Measurements from ENCODE around the gene HDAC5.

Gene HDAC5

GRCh38 chr17:44086364-44087311 lies 36.8 kb downstream of the HDAC5 start:
- no peak for DNase-seq

GRCh38 chr17:44085908-44086307 lies 37.5 kb downstream of the HDAC5 start:
- DNase-seq, result no peak

GRCh38 chr17:44084921-44085320 lies 38.5 kb downstream of the HDAC5 start:
- DNase-seq, result no peak

GRCh38 chr17:44084131-44084538 lies 39.3 kb downstream of the HDAC5 start:
- DNase-seq, result no peak

GRCh38 chr17:44083250-44083849 lies 40.1 kb downstream of the HDAC5 start:
- no peak for DNase-seq

- DNase-seq, result no peak
Measured at GRCh38 chr17:44082256-44082927, 41.0 kb downstream of the HDAC5 start.

GRCh38 chr17:44081681-44082080 lies 41.8 kb downstream of the HDAC5 start:
- no peak for DNase-seq

GRCh38 chr17:44079877-44080821 lies 43.3 kb downstream of the HDAC5 start:
- no peak for DNase-seq

GRCh38 chr17:44078412-44078811 lies 45.0 kb downstream of the HDAC5 start:
- no peak for DNase-seq

- DNase-seq, result no peak
Measured at GRCh38 chr17:44077595-44077909, 45.9 kb downstream of the HDAC5 start.

- no peak for DNase-seq
Measured at GRCh38 chr17:44076716-44077594, 46.5 kb downstream of the HDAC5 start.

GRCh38 chr17:44075598-44076293 lies 47.7 kb downstream of the HDAC5 start:
- DNase-seq, result no peak

- no peak for DNase-seq
Measured at GRCh38 chr17:44074911-44075285, 48.5 kb downstream of the HDAC5 start.

GRCh38 chr17:44074231-44074910 lies 49.1 kb downstream of the HDAC5 start:
- DNase-seq, result no peak

GRCh38 chr17:44071772-44072171 lies 51.7 kb downstream of the HDAC5 start:
- no peak for DNase-seq

- DNase-seq, result no peak
Measured at GRCh38 chr17:44071198-44071520, 52.3 kb downstream of the HDAC5 start.

GRCh38 chr17:44070455-44071197 lies 52.8 kb downstream of the HDAC5 start, which contains the start of gene G6PC3:
G6PC3 (plus strand) TSS chr17:44070735; CDS start chr17:44070966, 231 bp downstream.
- DNase-seq, result peak; percentile 98

GRCh38 chr17:44069974-44070454 lies 53.4 kb downstream of the HDAC5 start:
- no peak for DNase-seq

- DNase-seq, result no peak
Measured at GRCh38 chr17:44067545-44067940, 55.9 kb downstream of the HDAC5 start.

Measured in NCI-H774 (cell line).